ENCODE measurements around the gene LRCH3.

Gene LRCH3

DNA sequence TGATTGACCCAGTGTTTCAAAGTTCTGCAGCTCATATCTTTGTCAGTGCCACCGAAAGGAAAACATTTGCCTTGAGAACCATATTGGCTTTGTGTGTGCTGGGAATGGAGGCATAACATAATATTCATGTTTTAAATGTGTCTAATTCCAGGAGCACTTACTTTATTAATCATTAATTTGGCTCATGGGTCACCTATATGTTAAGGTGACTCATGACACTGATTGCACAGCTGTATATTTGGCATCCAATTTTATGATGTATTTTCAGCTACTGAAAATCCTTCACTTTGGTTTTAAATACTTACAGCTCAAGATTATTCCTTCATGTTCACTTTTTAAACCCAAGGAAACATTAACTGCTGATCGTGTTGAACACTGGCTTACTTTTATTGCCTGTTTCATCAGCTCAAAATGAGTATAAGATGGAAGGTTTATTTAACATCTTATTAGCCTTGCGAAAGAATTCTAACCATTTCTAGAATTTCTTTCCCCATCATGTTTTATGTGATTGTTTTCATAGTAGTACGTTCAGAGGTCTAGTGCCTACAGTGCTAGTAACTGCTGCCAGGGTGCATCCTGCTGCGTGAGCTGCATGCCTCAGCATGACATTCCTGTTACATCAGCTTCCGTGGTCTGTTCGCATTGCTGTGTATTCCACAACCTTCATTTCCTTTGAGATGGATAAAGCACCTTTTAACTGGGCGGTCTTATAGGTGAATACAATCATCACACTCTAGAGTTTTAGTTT, 63.7 kb downstream of the LRCH3 start:
- 93% methylated on average over 3 of the region's 8 CpGs for WGBS (ENCODE audit: insufficient coverage)
- no peak overlapping the region for H3K27ac ChIP-seq (ENCODE audit: insufficient read depth in 1 of 2, low read depth in 1 of 2, low read length in 2 of 2, poor library complexity in 1 of 2, severe bottlenecking in 2 of 2)
- ChIA-PET CTCF (no interaction called here), POLR2A (no interaction called here)
- H3K9me3 ChIP-seq (ENCODE audit: control extremely low read depth in 1 of 5, control insufficient read depth in 4 of 5, insufficient read depth in 2 of 5, low read depth in 1 of 5, low read length in 4 of 5): no peaks in the 10 kb centered on the region
- H3K4me1 ChIP-seq (ENCODE audit: control extremely low read depth in 1 of 4, control insufficient read depth in 4 of 4, insufficient read depth in 4 of 4, low read length in 3 of 4): no peaks in the 10 kb centered on the region
- H3K4me3 ChIP-seq (ENCODE audit: control insufficient read depth in 1 of 7, extremely low read depth in 1 of 7, insufficient read depth in 4 of 7, low read depth in 2 of 7, low read length in 6 of 7): no peak overlapping the region
- no peaks in the 10 kb centered on the region for H3K27me3 ChIP-seq (replicated peaks in 2 of 5; ENCODE audit: control insufficient read depth in 4 of 5, insufficient read depth in 5 of 5, low read length in 4 of 5)
- no peak for DNase-seq
- peaks cover 29 to 65% (median 41%) of the 10 kb centered on the region in 4 experiments for H3K36me3 ChIP-seq (ENCODE audit: control insufficient read depth in 4 of 4, insufficient read depth in 4 of 4, low read length in 3 of 4)

DNA sequence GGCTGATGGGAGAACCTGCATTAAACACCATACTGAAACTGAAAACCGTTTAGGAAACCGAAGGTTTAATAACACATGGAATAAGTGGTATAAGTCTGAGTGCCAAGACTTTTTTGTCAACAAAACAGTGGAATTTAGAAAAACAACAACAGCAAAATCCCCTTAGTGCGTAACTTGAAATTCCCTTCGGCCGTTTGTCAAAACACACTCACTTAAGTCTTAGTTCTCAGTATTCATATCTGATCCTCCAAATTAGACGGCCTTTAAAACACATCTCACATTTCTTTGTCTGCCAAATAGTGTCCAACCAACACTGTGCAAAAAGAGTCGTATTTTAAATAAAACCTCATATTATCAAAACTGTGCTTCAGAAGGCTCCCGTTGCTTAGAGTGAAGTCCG, 64.5 kb downstream of the LRCH3 start:
- H3K4me1 ChIP-seq (ENCODE audit: control extremely low read depth in 1 of 4, control insufficient read depth in 4 of 4, insufficient read depth in 4 of 4, low read length in 3 of 4): no peaks in the 10 kb centered on the region
- H3K36me3 ChIP-seq (ENCODE audit: control insufficient read depth in 4 of 4, insufficient read depth in 4 of 4, low read length in 3 of 4): peaks cover 29 to 59% (median 41%) of the 10 kb centered on the region in 4 experiments
- H3K27me3 ChIP-seq (replicated peaks in 2 of 5; ENCODE audit: control insufficient read depth in 4 of 5, insufficient read depth in 5 of 5, low read length in 4 of 5): no peaks in the 10 kb centered on the region
- no peak overlapping the region for H3K4me3 ChIP-seq (ENCODE audit: control insufficient read depth in 1 of 7, extremely low read depth in 1 of 7, insufficient read depth in 4 of 7, low read depth in 2 of 7, low read length in 6 of 7)
- H3K9me3 ChIP-seq (ENCODE audit: control extremely low read depth in 1 of 5, control insufficient read depth in 4 of 5, insufficient read depth in 2 of 5, low read depth in 1 of 5, low read length in 4 of 5): no peaks in the 10 kb centered on the region
- ChIA-PET POLR2A (no interaction called here), CTCF (no interaction called here)
- 98% methylated on average over 5 of the region's 9 CpGs for WGBS (ENCODE audit: insufficient coverage)
- no peak overlapping the region for H3K27ac ChIP-seq (ENCODE audit: insufficient read depth in 1 of 2, low read depth in 1 of 2, low read length in 2 of 2, poor library complexity in 1 of 2, severe bottlenecking in 2 of 2)
- no peak for DNase-seq

- H3K9me3 ChIP-seq (ENCODE audit: control extremely low read depth in 1 of 5, control insufficient read depth in 4 of 5, insufficient read depth in 2 of 5, low read depth in 1 of 5, low read length in 4 of 5): no peaks in the 10 kb centered on the region
- CTCF ChIA-PET: interaction anchor here (1.2 to 1.7 kb wide), 2 partner anchors 9 to 15 kb away, joined by 3 to 7 read pairs; no protein-coding TSS in a partner anchor
- no peak overlapping the region for H3K27ac ChIP-seq (ENCODE audit: insufficient read depth in 1 of 2, low read depth in 1 of 2, low read length in 2 of 2, poor library complexity in 1 of 2, severe bottlenecking in 2 of 2)
- no peak for DNase-seq
- 90% methylated on average over 3 of the region's 8 CpGs for WGBS (ENCODE audit: insufficient coverage)
- H3K27me3 ChIP-seq (replicated peaks in 2 of 5; ENCODE audit: control insufficient read depth in 4 of 5, insufficient read depth in 5 of 5, low read length in 4 of 5): no peaks in the 10 kb centered on the region
- peaks cover 24 to 53% (median 39%) of the 10 kb centered on the region in 4 experiments for H3K36me3 ChIP-seq (ENCODE audit: control insufficient read depth in 4 of 4, insufficient read depth in 4 of 4, low read length in 3 of 4)
- no peak overlapping the region for H3K4me3 ChIP-seq (ENCODE audit: control insufficient read depth in 1 of 7, extremely low read depth in 1 of 7, insufficient read depth in 4 of 7, low read depth in 2 of 7, low read length in 6 of 7)
- POLR2A ChIA-PET: no interaction called here
- no peaks in the 10 kb centered on the region for H3K4me1 ChIP-seq (ENCODE audit: control extremely low read depth in 1 of 4, control insufficient read depth in 4 of 4, insufficient read depth in 4 of 4, low read length in 3 of 4)
Observed at GRCh38 chr3:197856199-197856816, 65.3 kb downstream of the LRCH3 start.

DNA sequence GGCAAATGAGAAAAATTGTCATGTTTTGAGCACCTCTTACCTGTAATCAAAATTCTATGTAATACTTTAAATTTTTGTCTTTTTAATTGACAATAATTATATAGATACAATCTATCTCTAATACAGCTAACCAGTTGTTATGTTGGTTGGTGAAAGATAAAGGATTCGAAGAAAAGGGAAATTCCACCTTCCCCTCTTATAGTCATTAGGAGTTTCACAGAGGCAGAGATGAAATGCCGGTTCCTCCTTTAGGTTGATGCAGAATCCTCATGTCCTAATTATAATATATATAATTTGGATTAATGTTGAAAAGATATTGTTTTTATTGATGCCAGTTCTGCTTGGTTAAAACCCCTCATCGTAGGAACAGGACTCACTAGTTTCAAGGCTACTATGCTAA, 67.1 kb downstream of the LRCH3 start:
- Histone ChIP-seq H3K4me1 (ENCODE audit: control extremely low read depth in 1 of 4, control insufficient read depth in 4 of 4, insufficient read depth in 4 of 4, low read length in 3 of 4) (no peaks in the 10 kb centered on the region), H3K36me3 (ENCODE audit: control insufficient read depth in 4 of 4, insufficient read depth in 4 of 4, low read length in 3 of 4) (peaks cover 22 to 39% (median 32%) of the 10 kb centered on the region in 4 experiments), H3K27ac (ENCODE audit: insufficient read depth in 1 of 2, low read depth in 1 of 2, low read length in 2 of 2, poor library complexity in 1 of 2, severe bottlenecking in 2 of 2) (no peak overlapping the region), H3K27me3 (replicated peaks in 2 of 5; ENCODE audit: control insufficient read depth in 4 of 5, insufficient read depth in 5 of 5, low read length in 4 of 5) (no peaks in the 10 kb centered on the region), H3K9me3 (ENCODE audit: control extremely low read depth in 1 of 5, control insufficient read depth in 4 of 5, insufficient read depth in 2 of 5, low read depth in 1 of 5, low read length in 4 of 5) (no peaks in the 10 kb centered on the region), H3K4me3 (ENCODE audit: control insufficient read depth in 1 of 7, extremely low read depth in 1 of 7, insufficient read depth in 4 of 7, low read depth in 2 of 7, low read length in 6 of 7) (no peak overlapping the region)
- DNase-seq: no peak
- POLR2A ChIA-PET: no interaction called here
- no CpG with 5 or more reads among the region's 3 CpGs for WGBS (ENCODE audit: insufficient coverage)
- CTCF ChIA-PET: interaction anchor here (1.6 to 1.7 kb wide), 2 partner anchors 10 to 23 kb away, joined by 3 to 7 read pairs; no protein-coding TSS in a partner anchor

- no peak for DNase-seq
- POLR2A ChIA-PET: no interaction called here
- Histone ChIP-seq H3K36me3 (ENCODE audit: control insufficient read depth in 4 of 4, insufficient read depth in 4 of 4, low read length in 3 of 4) (peaks cover 22 to 36% (median 31%) of the 10 kb centered on the region in 4 experiments), H3K4me1 (ENCODE audit: control extremely low read depth in 1 of 4, control insufficient read depth in 4 of 4, insufficient read depth in 4 of 4, low read length in 3 of 4) (no peaks in the 10 kb centered on the region), H3K9me3 (ENCODE audit: control extremely low read depth in 1 of 5, control insufficient read depth in 4 of 5, insufficient read depth in 2 of 5, low read depth in 1 of 5, low read length in 4 of 5) (no peaks in the 10 kb centered on the region), H3K4me3 (ENCODE audit: control insufficient read depth in 1 of 7, extremely low read depth in 1 of 7, insufficient read depth in 4 of 7, low read depth in 2 of 7, low read length in 6 of 7) (no peak overlapping the region), H3K27ac (ENCODE audit: insufficient read depth in 1 of 2, low read depth in 1 of 2, low read length in 2 of 2, poor library complexity in 1 of 2, severe bottlenecking in 2 of 2) (no peak overlapping the region), H3K27me3 (replicated peaks in 2 of 5; ENCODE audit: control insufficient read depth in 4 of 5, insufficient read depth in 5 of 5, low read length in 4 of 5) (no peaks in the 10 kb centered on the region)
- WGBS (ENCODE audit: insufficient coverage): 89% methylated on average over 1 of the region's 3 CpGs
- CTCF ChIA-PET: interaction anchor here (1.6 kb wide), 1 partner anchor 23 kb away, joined by 3 read pairs; no protein-coding TSS in a partner anchor
Observed at GRCh38 chr3:197858598-197858997, 67.5 kb downstream of the LRCH3 start.

DNA sequence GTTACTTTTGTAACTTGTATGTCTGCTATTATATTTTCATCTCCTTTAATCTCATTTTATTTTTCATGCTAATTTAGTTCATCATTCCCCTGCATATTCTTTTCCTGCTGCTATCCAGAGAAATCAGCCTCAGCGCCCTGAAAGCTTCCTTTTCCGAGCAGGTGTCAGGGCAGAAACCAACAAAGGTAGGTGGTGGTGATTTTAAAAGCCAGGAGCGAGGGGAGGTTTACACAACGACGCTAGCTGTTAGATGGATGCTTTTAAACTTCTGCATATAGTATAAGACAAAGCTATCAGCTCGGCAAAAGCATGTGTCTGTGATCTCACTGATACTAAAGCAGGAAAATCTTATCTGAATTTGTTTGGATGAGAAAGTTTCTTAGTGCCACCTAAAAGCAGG, 75.0 kb downstream of the LRCH3 start:
- ChIA-PET POLR2A (no interaction called here), CTCF (no interaction called here)

DNA sequence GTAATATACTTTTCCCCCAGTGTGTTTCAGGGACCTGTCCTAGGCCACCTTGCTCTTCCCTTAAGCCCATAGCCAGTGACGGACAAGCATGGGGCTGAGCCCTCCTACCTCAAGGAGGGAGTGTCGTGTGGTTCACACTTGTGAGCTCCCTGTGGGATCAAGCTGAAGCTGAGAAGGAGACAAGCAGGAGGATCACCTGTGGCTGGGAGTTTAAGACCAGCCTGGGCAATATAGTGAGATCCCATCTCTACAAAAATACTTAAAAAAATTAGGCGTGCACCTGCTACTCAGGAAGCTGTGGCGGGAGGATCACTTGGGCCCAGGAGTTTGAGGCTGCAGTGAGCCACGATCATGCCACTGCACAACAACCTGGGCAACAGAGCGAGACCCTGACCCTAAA, 82.3 kb downstream of the LRCH3 start:
- H3K9me3 ChIP-seq (ENCODE audit: control extremely low read depth in 1 of 5, control insufficient read depth in 4 of 5, insufficient read depth in 2 of 5, low read depth in 1 of 5, low read length in 4 of 5): no peaks in the 10 kb centered on the region
- ChIA-PET CTCF (no interaction called here), POLR2A (no interaction called here)
- WGBS (ENCODE audit: insufficient coverage): 100% methylated on average over 1 of the region's 6 CpGs
- H3K4me3 ChIP-seq (ENCODE audit: control insufficient read depth in 1 of 7, extremely low read depth in 1 of 7, insufficient read depth in 4 of 7, low read depth in 2 of 7, low read length in 6 of 7): no peak overlapping the region
- peaks cover 0 to 10% (median 7%) of the 10 kb centered on the region in 4 experiments for H3K4me1 ChIP-seq (ENCODE audit: control extremely low read depth in 1 of 4, control insufficient read depth in 4 of 4, insufficient read depth in 4 of 4, low read length in 3 of 4)
- no peaks in the 10 kb centered on the region for H3K27me3 ChIP-seq (replicated peaks in 2 of 5; ENCODE audit: control insufficient read depth in 4 of 5, insufficient read depth in 5 of 5, low read length in 4 of 5)
- DNase-seq: no peak
- H3K27ac ChIP-seq (ENCODE audit: insufficient read depth in 1 of 2, low read depth in 1 of 2, low read length in 2 of 2, poor library complexity in 1 of 2, severe bottlenecking in 2 of 2): no peak overlapping the region
- peaks cover 6 to 51% (median 20%) of the 10 kb centered on the region in 4 experiments for H3K36me3 ChIP-seq (ENCODE audit: control insufficient read depth in 4 of 4, insufficient read depth in 4 of 4, low read length in 3 of 4)

More for the DNA sequence above, 75.0 kb downstream of the LRCH3 start:
- peaks cover 2 to 30% (median 16%) of the 10 kb centered on the region in 4 experiments for H3K36me3 ChIP-seq (ENCODE audit: control insufficient read depth in 4 of 4, insufficient read depth in 4 of 4, low read length in 3 of 4)
- H3K27me3 ChIP-seq (replicated peaks in 2 of 5; ENCODE audit: control insufficient read depth in 4 of 5, insufficient read depth in 5 of 5, low read length in 4 of 5): no peaks in the 10 kb centered on the region
- H3K27ac ChIP-seq (ENCODE audit: insufficient read depth in 1 of 2, low read depth in 1 of 2, low read length in 2 of 2, poor library complexity in 1 of 2, severe bottlenecking in 2 of 2): no peak overlapping the region
- WGBS (ENCODE audit: insufficient coverage): 96% methylated on average over 5 of the region's 6 CpGs
- no peaks in the 10 kb centered on the region for H3K4me1 ChIP-seq (ENCODE audit: control extremely low read depth in 1 of 4, control insufficient read depth in 4 of 4, insufficient read depth in 4 of 4, low read length in 3 of 4)
- DNase-seq: no peak
- no peaks in the 10 kb centered on the region for H3K9me3 ChIP-seq (ENCODE audit: control extremely low read depth in 1 of 5, control insufficient read depth in 4 of 5, insufficient read depth in 2 of 5, low read depth in 1 of 5, low read length in 4 of 5)
- no peak overlapping the region for H3K4me3 ChIP-seq (ENCODE audit: control insufficient read depth in 1 of 7, extremely low read depth in 1 of 7, insufficient read depth in 4 of 7, low read depth in 2 of 7, low read length in 6 of 7)
